Psoas muscle (tissue), 8 donors: ENCODE measurements around the gene NOL6. TPM values are rescaled to one million over a fixed set of nuclear protein-coding genes. Genes with fewer than 3 reads are reported as not detected.

ENCODE experiments used
- ATAC-seq, 4 donors: fragments of 200-7000 bp; cut with Tn5 transposase; one replicate each; pipeline ENCODE4 v1.9.1; 2020; ENCODE audit warnings: moderate library complexity in 3 of 4, mild to moderate bottlenecking in 2 of 4
- DNase-seq, 2 donors: peaks; one replicate each; pipeline ENCODE4 v3.0.0-alpha.2; 2020
- H3K27ac ChIP-seq: fragments of 200-600 bp; one replicate; pipeline ENCODE4 v1.8.0; 2022
- H3K27me3 ChIP-seq, 3 donors: fragments of 200-600 bp in 1 of 3; one replicate each; pipeline versions ENCODE4 v1.6.1 to v1.8.0; 2013 to 2022; ENCODE audit warnings: low read length in 2 of 3, mild to moderate bottlenecking in 2 of 3, moderate library complexity in 1 of 3; ENCODE audit not compliant: insufficient read depth in 3 of 3
- H3K36me3 ChIP-seq, 2 donors: fragments of 200-600 bp in 1 of 2; one replicate each; pipeline versions ENCODE4 v1.6.1 to v1.8.0; 2013 to 2022; ENCODE audit warnings: low read depth in 1 of 2, mild to moderate bottlenecking in 1 of 2, moderate library complexity in 1 of 2; ENCODE audit not compliant: insufficient read depth in 1 of 2
- H3K4me1 ChIP-seq: fragments of 200-600 bp; one replicate; pipeline ENCODE4 v1.8.0; 2022
- H3K4me3 ChIP-seq: fragments of 200-600 bp; one replicate; pipeline ENCODE4 v1.8.0; 2022; ENCODE audit warnings: mild to moderate bottlenecking
- H3K9me3 ChIP-seq: fragments of 200-600 bp; one replicate; pipeline ENCODE4 v1.8.0; 2022
- WGBS, 3 donors: extraction: QIAGEN DNeasy Blood & Tissue Kit; methylation state at CpG; one replicate each; pipeline versions ENCODE4 v1.1.6 to v1.1.7; 2013; 5-methylcytosine and 5-hydroxymethylcytosine counted together
- intact Hi-C, 2 donors: fragments of 100-400 bp; cut with DNase I; formaldehyde crosslinking; loops; one replicate each; pipeline versions ENCODE4 v1.11.0 to v1.14.2; 2022
- polyA plus RNA-seq, 3 donors: library from polyadenylated mRNA; stranded (reverse); fragments of 200-250 nt; gene quantifications; one replicate each; pipeline ENCODE4 v1.2.3, GENCODE V29; 2013
- total RNA-seq, 4 donors: library from RNA; stranded (reverse); fragmentation: NEBNext Ultra II Directional in 2 of 4; extraction: Animal tissue kit (Norgen Biotek cat#: 25700) in 2 of 4; gene quantifications; one replicate each; pipeline versions ENCODE4 v1.2.1 to v1.2.4, GENCODE V29; 2021 to 2023
- TF ChIP-seq, protein P1 (sequence below): fragments of 200-600 bp; IDR thresholded peaks from one replicate; pipeline ENCODE4 v1.8.0; 2022; ENCODE audit warnings: antibody characterized with exemption
- donor health status: healthy with polysubstance abuse.
- donor health status: DM: no; HTN: no; CAD: no; lungs with moderate emphysema.
- donor health status: Bipolar disorder and iron deficiency.
- donor health status: healthy.
- donor health status: DM: yes; HTN: yes; CAD: no.
- donor health status: DM: no; HTN: no; CAD: no.
- donor health status: DM: no; HTN: no; CAD: no.
- donor health status: DM: yes; HTN: yes; CAD: no.

The NOL6 gene
- total and polyA plus RNA-seq, 7 donors = 18.8 to 39.9 (median 33.5) TPM

DNA sequence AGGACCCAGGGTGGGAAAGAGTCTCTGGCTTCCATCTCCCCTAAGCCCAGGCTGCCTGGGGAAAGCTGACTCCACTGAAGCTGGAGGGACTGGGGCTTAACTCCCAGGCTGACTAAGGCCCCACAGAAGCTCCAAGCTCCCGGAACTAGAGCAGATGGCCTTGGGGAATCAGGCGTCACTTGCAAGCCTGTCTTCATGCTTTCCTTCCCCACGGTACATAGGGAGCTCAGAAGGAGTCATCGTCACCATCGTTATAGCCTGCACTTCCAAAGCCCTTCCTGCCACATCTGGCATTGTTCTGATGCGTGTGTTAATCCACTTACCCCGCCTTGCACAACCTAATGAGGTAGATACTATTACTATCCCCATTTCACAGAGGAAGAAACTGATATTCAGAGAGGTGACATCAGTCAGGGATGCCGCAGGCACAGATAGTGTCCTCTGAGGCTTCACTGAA lies 37.9 kb downstream of the NOL6 start:
- no peak overlapping the region for H3K4me3 ChIP-seq
- WGBS, 3 donors = 43 to 51% (median 51%) methylated on average over 8 of the region's 8 CpGs
- H3K27ac ChIP-seq = no peak overlapping the region
- H3K9me3 ChIP-seq = no peaks in the 10 kb centered on the region
- intact Hi-C loops = no loop called here
- peaks cover 0 to 11% (median 4%) of the 10 kb centered on the region in 3 donors for H3K27me3 ChIP-seq
- ATAC-seq = no peak
- H3K36me3 ChIP-seq = no peaks in the 10 kb centered on the region
- TF ChIP-seq, protein P1, sequence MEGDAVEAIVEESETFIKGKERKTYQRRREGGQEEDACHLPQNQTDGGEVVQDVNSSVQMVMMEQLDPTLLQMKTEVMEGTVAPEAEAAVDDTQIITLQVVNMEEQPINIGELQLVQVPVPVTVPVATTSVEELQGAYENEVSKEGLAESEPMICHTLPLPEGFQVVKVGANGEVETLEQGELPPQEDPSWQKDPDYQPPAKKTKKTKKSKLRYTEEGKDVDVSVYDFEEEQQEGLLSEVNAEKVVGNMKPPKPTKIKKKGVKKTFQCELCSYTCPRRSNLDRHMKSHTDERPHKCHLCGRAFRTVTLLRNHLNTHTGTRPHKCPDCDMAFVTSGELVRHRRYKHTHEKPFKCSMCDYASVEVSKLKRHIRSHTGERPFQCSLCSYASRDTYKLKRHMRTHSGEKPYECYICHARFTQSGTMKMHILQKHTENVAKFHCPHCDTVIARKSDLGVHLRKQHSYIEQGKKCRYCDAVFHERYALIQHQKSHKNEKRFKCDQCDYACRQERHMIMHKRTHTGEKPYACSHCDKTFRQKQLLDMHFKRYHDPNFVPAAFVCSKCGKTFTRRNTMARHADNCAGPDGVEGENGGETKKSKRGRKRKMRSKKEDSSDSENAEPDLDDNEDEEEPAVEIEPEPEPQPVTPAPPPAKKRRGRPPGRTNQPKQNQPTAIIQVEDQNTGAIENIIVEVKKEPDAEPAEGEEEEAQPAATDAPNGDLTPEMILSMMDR = no peak
- DNase-seq = no peak
- no peaks in the 10 kb centered on the region for H3K4me1 ChIP-seq

DNA sequence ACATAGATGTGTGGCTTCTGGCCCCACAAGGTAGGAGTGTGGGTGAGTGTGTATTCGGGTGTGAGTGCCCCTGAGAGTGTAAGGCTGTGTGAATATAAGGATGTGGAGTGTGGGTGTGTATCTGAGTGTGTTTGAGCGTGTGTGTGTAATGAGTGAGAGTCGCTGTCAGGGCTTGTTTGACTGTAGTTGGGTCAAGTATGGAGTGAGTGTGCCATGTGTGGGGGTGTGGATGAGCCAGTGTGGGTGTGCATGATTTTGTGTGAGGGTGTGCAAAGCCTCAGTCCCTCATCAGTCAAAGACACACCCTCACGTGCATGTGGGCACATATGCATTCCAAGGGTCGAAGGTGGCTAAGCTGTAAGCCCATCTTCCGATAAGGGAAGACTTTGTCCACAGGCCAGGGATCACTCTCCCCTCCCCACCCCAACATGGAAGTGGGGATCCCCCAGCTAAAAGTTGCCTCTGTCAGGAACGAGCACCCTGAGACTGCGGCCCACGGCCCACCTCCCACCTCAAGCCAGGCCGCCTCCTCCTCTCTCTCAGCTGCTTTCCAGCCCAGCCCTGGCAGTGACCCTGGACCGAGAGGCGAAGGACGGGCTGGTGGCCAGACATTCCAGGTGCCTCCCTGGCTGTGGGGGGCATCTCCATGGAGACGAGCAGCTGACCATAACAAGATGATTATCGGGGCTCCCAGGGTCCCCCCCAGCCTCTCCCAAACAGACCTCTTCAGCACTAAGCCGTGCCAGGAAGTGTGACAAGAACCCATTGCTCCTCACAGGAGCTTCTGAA lies 39.2 kb downstream of the NOL6 start:
- TF ChIP-seq, protein P1 = no peak
- Histone ChIP-seq H3K36me3 (no peaks in the 10 kb centered on the region), H3K27me3 (peaks cover 0 to 11% (median 4%) of the 10 kb centered on the region in 3 donors), H3K9me3 (no peaks in the 10 kb centered on the region), H3K4me1 (no peaks in the 10 kb centered on the region), H3K4me3 (no peak overlapping the region), H3K27ac (no peak overlapping the region)
- intact Hi-C loops = no loop called here
- no peak for ATAC-seq
- DNase-seq = no peak
- WGBS, 3 donors = 42 to 61% (median 49%) methylated on average over 15 to 16 of the region's 16 CpGs

- intact Hi-C loops = no loop called here
- TF ChIP-seq, protein P1 = no peak
- WGBS, 3 donors = 91 to 94% (median 93%) methylated on average over 8 of the region's 8 CpGs
- Histone ChIP-seq H3K27me3 (peaks cover 0 to 11% (median 4%) of the 10 kb centered on the region in 3 donors), H3K9me3 (no peaks in the 10 kb centered on the region), H3K4me3 (no peak overlapping the region), H3K4me1 (no peaks in the 10 kb centered on the region), H3K36me3 (no peaks in the 10 kb centered on the region), H3K27ac (no peak overlapping the region)
- ATAC-seq (no peak), DNase-seq (no peak)
These were observed 39.9 kb downstream of the NOL6 start for GRCh38 chr9:33433871-33434270.

DNA sequence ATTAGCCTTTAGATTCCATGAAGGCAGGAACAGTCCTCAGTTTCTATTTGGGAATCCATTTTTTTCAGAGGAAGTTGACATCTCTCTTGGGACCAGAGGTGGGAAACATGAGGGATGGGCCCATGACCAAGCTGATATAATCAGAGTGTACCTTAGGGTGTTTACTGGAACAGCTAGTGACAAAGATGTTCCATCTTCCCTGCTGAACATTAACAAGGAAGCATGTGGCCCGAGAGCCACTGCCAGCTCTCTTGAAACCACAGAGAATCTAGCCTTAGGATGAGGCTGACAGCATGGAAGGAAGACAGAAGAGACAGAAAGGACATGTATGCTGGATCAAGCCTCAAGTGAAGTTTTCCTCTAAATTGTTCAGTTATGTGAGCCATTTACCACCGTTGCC lies 42.3 kb downstream of the NOL6 start:
- Histone ChIP-seq H3K36me3 (no peaks in the 10 kb centered on the region), H3K4me3 (no peak overlapping the region), H3K4me1 (no peaks in the 10 kb centered on the region), H3K27me3 (peaks cover 0 to 9% (median 2%) of the 10 kb centered on the region in 3 donors), H3K9me3 (no peaks in the 10 kb centered on the region), H3K27ac (no peak overlapping the region)
- DNase-seq = no peak
- intact Hi-C loops = no loop called here
- TF ChIP-seq, protein P1 = no peak
- ATAC-seq = no peak
- WGBS, 3 donors = 84 to 88% (median 85%) methylated on average over 2 of the region's 2 CpGs
